ENCODE measurements around the gene RDX.
"Not testable (repeated sequence)": the region's sequence is repeated elsewhere in the genome, so short reads cannot be mapped to it uniquely, and the experiment has no call there.

RDX gene

GRCh38 chr11:110269996-110270395 lies 26.4 kb downstream of the RDX start:
- DNase-seq (ENCODE audit: low spot score), result no peak

DNA sequence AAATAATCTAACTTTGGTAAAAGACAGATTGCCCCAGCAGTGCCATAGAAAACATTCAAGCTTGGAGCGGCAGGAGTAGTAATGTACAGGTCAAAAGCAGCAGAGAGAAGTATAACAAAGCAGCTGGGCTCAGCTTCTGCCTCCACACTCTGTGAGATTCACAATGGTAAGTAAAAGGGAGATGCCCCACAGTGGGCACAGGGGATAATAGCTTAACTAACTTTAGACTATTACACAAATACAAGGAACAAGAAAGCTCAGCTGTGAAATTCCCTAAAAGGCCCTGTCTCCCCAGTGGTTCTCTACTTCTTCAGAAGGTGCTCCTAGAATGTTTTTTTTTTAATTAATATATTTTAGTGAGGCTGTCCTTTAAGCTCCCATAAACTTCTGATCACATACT lies 28.0 kb downstream of the RDX start:
- DNase-seq (ENCODE audit: low spot score), result no peak

DNA sequence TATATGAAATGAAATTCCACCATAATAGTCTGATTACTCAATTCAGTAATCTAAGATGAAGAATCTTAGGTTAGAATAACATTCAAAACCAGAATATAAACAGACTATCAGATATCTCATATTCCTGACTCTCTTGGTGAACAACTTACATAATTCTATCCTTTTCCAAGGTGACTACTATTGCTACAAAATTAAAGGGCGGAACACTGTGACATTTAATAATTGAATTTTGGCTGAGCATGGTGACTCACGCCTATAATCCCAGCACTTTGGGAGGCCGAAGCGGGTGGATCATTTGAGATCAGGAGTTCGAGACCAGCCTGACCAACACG lies 34.4 kb downstream of the RDX start:
- DNase-seq (ENCODE audit: low spot score), result no peak

GRCh38 chr11:110261195-110262071 lies 35.0 kb downstream of the RDX start:
- DNase-seq (ENCODE audit: low spot score), result no peak

DNA sequence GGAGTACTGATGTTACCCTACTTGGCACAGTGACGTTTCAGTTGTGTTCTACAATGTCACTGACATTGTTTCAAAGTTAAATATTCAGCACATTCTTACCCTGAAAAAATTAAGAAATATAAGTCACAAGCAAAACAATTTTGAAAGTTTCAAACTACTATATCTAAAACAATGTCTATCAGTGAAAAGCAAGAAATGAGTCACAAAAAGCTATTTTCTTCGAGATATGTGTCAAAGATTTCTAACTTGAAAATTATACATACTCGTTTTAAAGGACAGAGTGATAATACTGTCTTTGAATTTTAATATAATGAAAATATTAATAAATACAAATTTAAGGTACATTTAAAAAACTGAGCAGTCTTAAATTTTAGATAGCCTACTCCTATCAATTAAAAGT lies 42.9 kb downstream of the RDX start:
- no peak for DNase-seq (ENCODE audit: low spot score)

DNA sequence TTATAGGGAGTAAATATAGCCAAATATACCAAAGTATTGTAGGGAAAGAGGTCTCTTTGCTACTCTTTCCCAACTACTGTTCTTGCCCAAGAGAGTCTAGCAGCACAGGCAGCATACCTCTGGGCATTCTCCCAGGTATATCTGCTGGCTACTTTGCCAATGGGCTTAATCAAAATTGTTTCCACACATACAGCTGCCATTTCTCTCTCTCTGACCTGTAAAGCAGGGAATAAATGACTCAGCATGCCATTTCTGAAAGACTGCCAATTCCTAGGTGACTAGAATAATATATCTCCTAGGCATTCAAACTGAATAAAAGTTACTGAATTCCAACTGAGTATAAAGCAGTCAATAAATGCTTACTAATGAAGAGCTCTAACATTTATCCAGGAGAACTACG lies 44.6 kb downstream of the RDX start:
- peak; percentile 19 for DNase-seq (ENCODE audit: low spot score)

- no peak for DNase-seq (ENCODE audit: low spot score)
Observed at GRCh38 chr11:110250168-110250567, 46.2 kb downstream of the RDX start.

GRCh38 chr11:110249766-110250165 lies 46.6 kb downstream of the RDX start:
- DNase-seq (ENCODE audit: low spot score), result no peak

GRCh38 chr11:110249066-110249465 lies 47.3 kb downstream of the RDX start:
- DNase-seq (ENCODE audit: low spot score), result peak; percentile 8

DNA sequence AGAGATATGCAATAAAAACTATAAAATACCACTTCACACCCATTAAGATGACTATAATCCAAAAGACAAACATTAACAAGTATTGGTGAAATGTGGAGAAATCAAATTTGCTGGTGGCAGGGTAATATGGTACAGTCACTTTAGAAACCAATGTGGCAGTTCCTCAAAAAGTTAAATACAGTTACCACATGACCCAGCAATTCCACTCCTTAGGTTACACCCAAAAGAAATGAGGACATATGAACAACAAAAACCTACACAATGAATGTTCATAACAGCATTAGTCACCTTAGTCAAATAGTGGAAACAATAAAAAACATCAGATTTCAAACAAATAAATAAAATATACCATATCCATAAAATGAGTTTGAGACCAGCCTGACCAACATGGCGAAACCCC lies 52.6 kb downstream of the RDX start:
- DNase-seq (ENCODE audit: low spot score), result no peak

GRCh38 chr11:110242746-110243145 lies 53.7 kb downstream of the RDX start:
- no peak for DNase-seq (ENCODE audit: low spot score)

DNA sequence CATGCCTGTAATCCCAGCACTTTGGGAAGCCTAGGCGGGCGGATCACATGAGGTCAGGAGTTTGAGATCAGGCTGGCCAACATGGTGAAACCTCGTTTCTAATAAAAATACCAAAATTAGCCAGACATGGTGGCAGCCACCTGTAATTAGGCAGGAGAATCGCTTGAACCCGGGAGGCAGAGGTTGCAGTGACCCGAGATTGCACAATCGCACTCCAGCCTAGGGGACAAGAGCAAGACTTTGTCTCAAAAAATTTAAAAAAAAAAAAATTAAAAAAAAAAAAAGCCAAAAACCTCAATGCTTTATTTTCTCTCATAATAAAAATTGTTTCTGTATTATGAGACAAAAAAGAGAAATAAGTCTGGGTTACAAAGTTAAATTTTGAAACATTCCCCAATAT lies 54.2 kb downstream of the RDX start:
- DNase-seq (ENCODE audit: low spot score), result no peak

DNA sequence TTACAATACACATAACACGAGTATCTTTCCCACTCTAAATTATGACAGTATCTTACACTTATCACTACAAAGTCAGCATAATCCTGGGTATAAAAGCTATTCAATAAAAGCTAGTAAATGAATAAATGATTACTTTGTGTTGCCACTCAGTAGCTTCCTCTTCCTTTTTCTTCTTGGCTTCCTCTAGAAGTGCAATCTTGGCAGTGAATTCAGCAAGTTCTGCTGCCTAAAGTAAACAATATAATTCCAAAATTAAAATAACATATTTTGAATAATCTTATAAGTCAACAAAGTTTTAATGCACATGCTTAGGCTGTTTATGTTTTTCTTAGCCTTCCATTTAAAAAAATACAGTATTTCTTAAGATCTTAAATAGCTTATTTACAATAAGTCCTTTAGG lies 60.4 kb downstream of the RDX start:
- no peak for DNase-seq (ENCODE audit: low spot score)

- DNase-seq (ENCODE audit: low spot score), result no peak
Observed at GRCh38 chr11:110230377-110230776, 66.0 kb downstream of the RDX start.

DNA sequence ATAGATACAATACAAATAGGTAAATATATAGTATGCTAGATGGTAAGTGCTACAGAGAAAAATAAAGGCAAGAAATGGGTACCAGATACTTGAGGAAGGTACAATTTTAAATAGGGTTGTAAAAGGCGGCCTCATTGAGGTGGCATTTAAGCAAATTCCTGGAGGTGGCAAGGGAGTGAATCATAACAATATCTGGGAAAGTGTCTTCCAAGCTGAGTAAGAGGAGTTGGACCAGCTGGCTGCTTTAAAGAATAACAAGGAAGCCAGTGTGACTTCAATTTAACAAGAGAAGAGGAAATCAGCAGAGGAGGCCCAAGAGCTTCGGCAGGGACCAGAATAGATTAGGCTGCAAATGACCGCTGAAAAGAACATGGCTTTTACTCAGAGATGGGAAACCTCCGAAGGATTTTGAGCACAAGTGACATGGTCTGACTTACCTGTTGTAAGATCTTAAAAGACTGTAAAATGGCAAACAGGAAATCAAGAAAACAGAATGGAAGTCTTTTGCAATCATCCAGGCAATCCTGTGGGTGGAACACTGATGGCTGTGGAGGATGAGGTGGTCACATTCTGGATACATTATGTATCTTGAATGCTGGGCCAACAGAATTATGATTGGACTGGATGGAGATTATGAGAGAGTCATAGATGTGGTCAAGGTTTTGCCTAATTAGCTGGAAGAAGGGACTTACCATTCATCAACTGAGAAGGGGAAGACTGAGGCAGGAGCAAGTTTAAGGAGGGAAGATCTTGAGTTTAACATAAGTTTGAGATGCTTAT lies 77.2 kb downstream of the RDX start:
- DNase-seq (ENCODE audit: low spot score), result no peak

DNA sequence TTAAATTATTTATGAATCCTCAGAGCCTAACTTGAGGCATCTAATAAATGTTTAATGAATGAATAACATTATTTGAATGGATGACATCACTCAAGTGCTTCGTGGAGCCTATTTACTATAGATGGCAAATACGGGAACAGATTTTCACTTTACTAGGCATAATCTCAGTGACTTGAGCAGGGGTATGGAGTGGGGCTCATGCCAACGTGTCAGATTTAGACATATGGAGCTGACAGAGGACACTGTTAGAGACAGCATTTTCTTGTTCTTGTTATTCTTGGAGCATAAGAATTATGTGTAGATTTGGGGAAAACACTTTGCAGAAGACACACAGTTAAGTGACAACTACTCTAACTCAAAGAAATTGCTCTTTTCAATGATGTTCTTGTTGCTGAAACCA lies 78.5 kb downstream of the RDX start:
- no peak for DNase-seq (ENCODE audit: low spot score)

DNA sequence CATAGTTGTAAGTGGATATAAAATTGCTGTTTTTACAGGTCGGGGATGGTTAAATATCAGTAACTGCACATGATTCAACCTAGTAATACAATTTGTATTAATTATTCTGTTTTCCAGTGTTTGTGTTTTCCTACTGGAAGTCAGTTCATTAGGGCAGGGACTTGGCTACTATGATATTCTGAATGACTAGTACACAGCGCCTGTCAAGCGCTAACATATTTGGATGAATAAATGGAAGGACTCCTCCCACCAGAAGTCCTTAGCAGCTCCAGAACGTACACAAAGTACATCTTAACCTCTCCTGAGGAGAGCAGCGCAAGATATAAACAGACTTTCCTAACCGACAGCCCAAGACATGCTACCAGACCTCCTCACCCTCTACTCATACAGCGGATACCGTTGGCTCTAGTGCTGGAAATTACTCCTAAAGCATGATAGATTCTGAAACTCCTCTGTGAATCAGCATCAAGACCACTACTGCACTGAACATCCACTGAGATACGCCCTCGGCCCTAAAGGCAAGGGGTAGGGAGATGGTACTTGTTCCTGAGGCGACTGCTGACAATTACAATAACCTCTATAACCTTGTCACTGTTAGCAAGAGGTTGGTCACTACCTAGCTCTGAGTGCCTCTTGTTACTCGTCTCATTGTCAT lies 79.1 kb downstream of the RDX start:
- no peak for DNase-seq (ENCODE audit: low spot score)

- DNase-seq (ENCODE audit: low spot score), result not testable (repeated sequence)
Observed at GRCh38 chr11:110209313-110209694, 87.1 kb downstream of the RDX start.

DNA sequence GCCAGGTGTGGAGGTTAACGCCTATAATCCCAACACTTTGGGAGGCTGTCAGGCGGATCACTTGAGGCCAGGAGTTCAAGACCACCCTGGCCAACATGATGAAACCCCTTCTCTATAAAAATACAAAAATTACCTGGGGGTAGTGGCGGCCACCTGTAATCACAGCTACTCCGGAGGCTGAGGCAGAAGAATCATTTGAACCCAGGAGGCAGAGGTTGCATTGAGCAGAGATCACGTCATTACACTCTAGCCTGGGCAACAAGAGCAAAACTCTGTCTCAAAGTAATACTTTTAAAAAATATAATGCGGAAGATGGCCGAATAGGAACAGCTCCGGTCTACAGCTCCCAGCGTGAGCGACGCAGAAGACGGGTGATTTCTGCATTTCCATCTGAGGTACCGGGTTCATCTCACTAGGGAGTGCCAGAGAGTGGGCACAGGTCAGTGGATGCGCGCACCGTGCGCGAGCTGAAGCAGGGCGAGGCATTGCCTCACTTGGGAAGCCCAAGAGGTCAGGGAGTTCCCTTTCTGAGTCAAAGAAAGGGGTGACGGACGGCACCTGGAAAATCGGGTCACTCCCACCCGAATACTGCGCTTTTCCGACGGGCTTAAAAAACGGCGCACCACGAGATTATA lies 87.6 kb downstream of the RDX start:
- not testable (repeated sequence) for DNase-seq (ENCODE audit: low spot score)

DNA sequence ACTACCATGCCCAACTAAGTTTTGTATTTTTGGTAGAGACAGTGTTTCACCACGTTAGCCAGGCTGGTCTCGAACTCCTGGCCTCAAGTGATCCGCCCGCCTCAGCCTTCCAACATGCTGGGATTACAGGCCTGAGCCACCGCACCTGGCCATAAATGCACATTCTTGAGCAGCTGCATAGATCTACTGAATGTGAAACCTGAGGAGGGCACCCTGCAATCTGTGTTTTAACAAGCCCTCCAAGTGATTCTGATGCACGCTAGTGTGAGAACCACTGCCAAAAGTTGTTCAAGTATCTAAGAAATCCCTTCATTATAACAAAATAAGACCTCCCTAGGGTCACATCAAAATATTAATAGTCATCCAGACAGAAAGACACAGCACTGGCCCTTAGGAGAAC lies 89.3 kb downstream of the RDX start:
- no peak for DNase-seq (ENCODE audit: low spot score)

- no peak for DNase-seq (ENCODE audit: low spot score)
Observed at GRCh38 chr11:110200836-110201235, 95.6 kb downstream of the RDX start.

- DNase-seq (ENCODE audit: low spot score), result no peak
Observed at GRCh38 chr11:110200241-110200640, 96.2 kb downstream of the RDX start.

Measured in AG20443 (cell line).